ENCODE data around the gene HM13. TPM values are rescaled to one million over a fixed set of nuclear protein-coding genes. Genes with fewer than 3 reads are reported as not detected.

Gene HM13
- total RNA-seq, 2 experiments from 2014 or later = 51.3 to 148 TPM

GRCh38 chr20:31568041-31568731, 53.9 kb downstream of the HM13 start:
- Histone ChIP-seq H3K36me3 (ENCODE audit: insufficient read depth, low read length) (peaks cover 47% of the 10 kb centered on the region), H3K9me2 (ENCODE audit: insufficient read depth, low read length) (no peaks in the 10 kb centered on the region), H3K27ac (ENCODE audit: low read depth, low read length, poor library complexity, severe bottlenecking) (no peak overlapping the region), H3K4me2 (ENCODE audit: low read length) (no peak overlapping the region), H3K4me1 (ENCODE audit: insufficient read depth, low read length, poor library complexity, severe bottlenecking) (peaks cover 35% of the 10 kb centered on the region), H3K79me2 (ENCODE audit: insufficient read depth, low read depth, low read length) (no peaks in the 10 kb centered on the region), H3K9me3 (ENCODE audit: low read length) (no peaks in the 10 kb centered on the region), H3K4me3 (ENCODE audit: low read depth, low read length, poor library complexity, severe bottlenecking) (no peak overlapping the region), H4K20me1 (ENCODE audit: insufficient read depth, low read length) (no peaks in the 10 kb centered on the region), H2AFZ (ENCODE audit: low read length) (no peak overlapping the region)
- CTCF ChIA-PET (ENCODE audit: unreplicated experiment) = interaction anchor here (0.7 to 2.8 kb wide), 3 partner anchors 35 to 156 kb away, joined by 3 to 19 read pairs (median 5); no protein-coding TSS in a partner anchor
- POLR2A ChIA-PET = interaction anchor here (0.5 to 1.8 kb wide), 4 partner anchors 36 to 91 kb away, joined by 3 to 15 read pairs (median 3); no protein-coding TSS in a partner anchor
- BruUV-seq (replicated peaks) = no TSS peak
- DNase-seq (ENCODE audit: low spot score) = no peak
- intact Hi-C loops (cut with micrococcal nuclease; ENCODE audit: unreplicated experiment) = loop anchor here (5.0 kb wide), 1 partner anchor 154 kb away; the partner anchor contains the start of gene BCL2L1
- no peak for TF ChIP-seq EZH2phosphoT487 (IDR thresholded peaks at IDR 0.05; ENCODE audit: borderline replicate concordance, low read depth, low read length)
- TF ChIP-seq, protein P1, sequence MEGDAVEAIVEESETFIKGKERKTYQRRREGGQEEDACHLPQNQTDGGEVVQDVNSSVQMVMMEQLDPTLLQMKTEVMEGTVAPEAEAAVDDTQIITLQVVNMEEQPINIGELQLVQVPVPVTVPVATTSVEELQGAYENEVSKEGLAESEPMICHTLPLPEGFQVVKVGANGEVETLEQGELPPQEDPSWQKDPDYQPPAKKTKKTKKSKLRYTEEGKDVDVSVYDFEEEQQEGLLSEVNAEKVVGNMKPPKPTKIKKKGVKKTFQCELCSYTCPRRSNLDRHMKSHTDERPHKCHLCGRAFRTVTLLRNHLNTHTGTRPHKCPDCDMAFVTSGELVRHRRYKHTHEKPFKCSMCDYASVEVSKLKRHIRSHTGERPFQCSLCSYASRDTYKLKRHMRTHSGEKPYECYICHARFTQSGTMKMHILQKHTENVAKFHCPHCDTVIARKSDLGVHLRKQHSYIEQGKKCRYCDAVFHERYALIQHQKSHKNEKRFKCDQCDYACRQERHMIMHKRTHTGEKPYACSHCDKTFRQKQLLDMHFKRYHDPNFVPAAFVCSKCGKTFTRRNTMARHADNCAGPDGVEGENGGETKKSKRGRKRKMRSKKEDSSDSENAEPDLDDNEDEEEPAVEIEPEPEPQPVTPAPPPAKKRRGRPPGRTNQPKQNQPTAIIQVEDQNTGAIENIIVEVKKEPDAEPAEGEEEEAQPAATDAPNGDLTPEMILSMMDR (conservative IDR thresholded peaks at IDR 0.05; ENCODE audit: low read length) = no peak

DNA sequence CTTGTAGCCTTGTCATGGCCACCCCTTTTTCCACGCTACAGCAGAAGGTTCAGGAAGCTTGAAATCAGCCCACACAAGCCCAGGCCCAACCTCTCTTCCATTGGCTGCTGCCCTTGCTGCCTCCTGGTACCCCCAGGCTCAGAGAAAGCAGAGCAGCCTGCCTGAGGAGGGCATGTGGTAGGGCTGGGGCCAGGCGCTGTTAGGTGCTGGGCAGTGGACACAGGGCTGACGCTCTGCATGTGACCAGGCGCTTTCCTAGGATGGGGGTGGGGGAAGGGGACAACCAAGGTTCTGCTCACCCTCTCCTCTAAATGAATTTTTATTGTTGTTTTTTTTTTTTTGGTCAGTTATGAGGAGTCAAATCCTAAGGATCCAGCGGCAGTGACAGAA, 54.5 kb downstream of the HM13 start:
- H3K9me2 ChIP-seq (ENCODE audit: insufficient read depth, low read length) = no peaks in the 10 kb centered on the region

More for the DNA sequence above, 54.5 kb downstream of the HM13 start:
- no peak overlapping the region for H3K4me2 ChIP-seq (ENCODE audit: low read length)
- peaks cover 42% of the 10 kb centered on the region for H3K36me3 ChIP-seq (ENCODE audit: insufficient read depth, low read length)
- no peak for DNase-seq (ENCODE audit: low spot score)
- H4K20me1 ChIP-seq (ENCODE audit: insufficient read depth, low read length) = no peaks in the 10 kb centered on the region
- no TSS peak for BruUV-seq (replicated peaks)
- H3K4me3 ChIP-seq (ENCODE audit: low read depth, low read length, poor library complexity, severe bottlenecking) = no peak overlapping the region
- no peak overlapping the region for H3K27ac ChIP-seq (ENCODE audit: low read depth, low read length, poor library complexity, severe bottlenecking)
- intact Hi-C loops (cut with micrococcal nuclease; ENCODE audit: unreplicated experiment) = loop anchor here (5.0 kb wide), 1 partner anchor 154 kb away; the partner anchor contains the start of gene BCL2L1
- no peaks in the 10 kb centered on the region for H3K79me2 ChIP-seq (ENCODE audit: insufficient read depth, low read depth, low read length)
- H3K9me3 ChIP-seq (ENCODE audit: low read length) = no peaks in the 10 kb centered on the region
- peaks cover 40% of the 10 kb centered on the region for H3K4me1 ChIP-seq (ENCODE audit: insufficient read depth, low read length, poor library complexity, severe bottlenecking)
- POLR2A ChIA-PET = interaction anchor here (1.4 kb wide), 1 partner anchor 48 kb away, joined by 3 read pairs; no protein-coding TSS in a partner anchor
- CTCF ChIA-PET (ENCODE audit: unreplicated experiment) = interaction anchor here (0.7 to 2.8 kb wide), 3 partner anchors 35 to 155 kb away, joined by 3 to 19 read pairs (median 5); no protein-coding TSS in a partner anchor
- no peak for TF ChIP-seq EZH2phosphoT487 (IDR thresholded peaks at IDR 0.05; ENCODE audit: borderline replicate concordance, low read depth, low read length)
- TF ChIP-seq, protein P1 (conservative IDR thresholded peaks at IDR 0.05; ENCODE audit: low read length) = no peak
- H2AFZ ChIP-seq (ENCODE audit: low read length) = no peak overlapping the region
